Activated naive CD4-positive, alpha-beta T cell treated with anti-CD3 and anti-CD28 coated beads, Interleukin-2, amount 50 U/mL, for 72 hours (primary cell): ENCODE data around the gene RNF220. TPM values are rescaled to one million over a fixed set of nuclear protein-coding genes. Genes with fewer than 3 reads are reported as not detected.
"Not testable (repeated sequence)": the region's sequence is repeated elsewhere in the genome, so short reads cannot be mapped to it uniquely, and the experiment has no call there.

Source experiments
- ATAC-seq, 2 donors: fragments of 150-1000 bp; cut with Tn5 transposase; 2 replicates each; pipeline ENCODE4 v1.10.0; 2021; ENCODE audit warnings: mild to moderate bottlenecking in 2 of 2, moderate library complexity in 2 of 2
- DNase-seq, 2 donors: peaks; one replicate each; pipeline ENCODE4 v3.0.0; 2021 to 2022; ENCODE audit warnings: low spot score in 2 of 2
- H3K27ac Mint-ChIP-seq, 2 donors: one replicate each; pipeline ENCODE4 v1.8.0; 2022; ENCODE audit warnings: mild to moderate bottlenecking in 2 of 2, mixed read lengths in 2 of 2
- H3K36me3 Mint-ChIP-seq, 2 donors: one replicate each; pipeline ENCODE4 v1.8.0; 2022; ENCODE audit warnings: mixed read lengths in 2 of 2
- H3K9me3 Mint-ChIP-seq, 2 donors: one replicate each; pipeline ENCODE4 v1.8.0; 2022; ENCODE audit warnings: mixed read lengths in 2 of 2
- total RNA-seq, 2 donors: library from RNA; stranded (reverse); gene quantifications; one replicate each; pipeline ENCODE4 v1.2.3, GENCODE V29; 2022

The RNF220 gene
- total RNA-seq, 2 donors from 2014 or later, result 76.1 to 77.1 TPM

DNA sequence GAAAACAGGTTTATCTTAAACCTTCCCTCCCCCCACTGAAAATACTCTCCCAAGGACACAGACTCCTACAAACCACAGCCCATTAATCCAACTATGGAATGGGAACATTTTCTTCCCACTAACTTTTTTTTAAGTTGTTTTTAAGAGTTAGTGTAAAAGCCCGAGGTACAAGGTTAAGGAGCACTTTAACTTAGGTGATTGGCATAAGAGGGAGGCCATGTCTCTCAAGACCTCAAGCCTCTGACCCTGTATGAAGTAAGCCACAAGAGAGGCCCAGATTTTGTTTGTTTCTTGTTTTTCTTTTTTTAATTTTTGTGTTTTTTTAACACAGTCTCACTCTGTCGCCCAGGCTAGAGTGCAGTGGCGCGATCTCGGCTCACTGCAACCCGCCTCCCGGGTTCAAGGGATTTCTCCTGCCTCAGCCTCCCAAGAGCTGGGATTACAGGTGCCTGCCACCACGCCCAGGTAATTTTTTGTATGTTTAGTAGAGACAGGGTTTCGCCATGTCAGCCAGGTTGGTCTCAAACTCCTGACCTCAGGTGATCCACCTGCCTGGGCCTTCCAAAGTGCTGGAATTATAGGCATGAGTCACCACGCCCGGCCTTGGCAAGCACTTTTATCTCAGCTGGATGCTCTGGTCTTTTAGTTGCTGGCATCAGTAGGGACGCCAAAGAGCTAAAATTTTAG lies 283.8 kb downstream of the RNF220 start:
- H3K36me3 Mint-ChIP-seq, result no peaks in the 10 kb centered on the region
- DNase-seq (no peak), ATAC-seq (no peak)
- no peaks in the 10 kb centered on the region for H3K9me3 Mint-ChIP-seq
- H3K27ac Mint-ChIP-seq, result no peak overlapping the region

DNA sequence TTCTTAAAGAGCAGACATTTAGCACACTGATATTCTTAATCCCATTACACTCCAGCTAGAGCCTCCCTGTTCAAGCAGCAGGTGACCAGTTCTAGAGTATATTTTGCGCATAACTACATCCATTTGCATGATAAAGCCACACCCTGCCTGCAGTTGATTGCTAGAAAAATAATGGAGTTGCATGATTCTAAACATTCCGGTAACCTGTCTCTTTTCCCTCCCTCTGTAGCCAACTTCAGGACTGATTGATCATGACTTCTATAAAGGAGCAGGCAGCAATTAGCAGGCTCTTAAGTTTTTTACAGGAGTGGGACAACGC lies 284.4 kb downstream of the RNF220 start:
- Mint-ChIP-seq H3K27ac (no peak overlapping the region), H3K36me3 (no peaks in the 10 kb centered on the region), H3K9me3 (no peaks in the 10 kb centered on the region)
- DNase-seq (no peak), ATAC-seq (no peak)

DNA sequence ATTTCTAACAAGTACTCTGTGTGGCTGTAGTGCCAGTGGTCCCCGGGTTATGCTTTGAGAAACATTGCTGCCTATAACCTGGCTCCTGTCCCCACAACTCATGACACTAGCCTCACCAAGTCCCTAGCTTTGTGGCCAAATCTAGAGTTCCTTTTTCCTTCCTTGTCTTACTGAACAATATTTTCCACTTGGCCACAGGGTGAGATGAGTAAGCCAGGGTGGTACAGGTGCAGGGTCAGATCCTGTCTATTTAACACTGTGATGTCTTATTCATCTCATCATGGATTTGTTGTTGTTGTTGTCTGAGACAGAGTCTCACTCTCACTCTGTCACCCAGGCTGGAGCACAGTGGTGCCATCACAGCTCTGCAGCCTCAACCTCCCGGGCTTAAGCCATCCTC lies 288.1 kb downstream of the RNF220 start:
- H3K36me3 Mint-ChIP-seq, result no peaks in the 10 kb centered on the region
- peak; percentile 71 to 88 for ATAC-seq
- H3K9me3 Mint-ChIP-seq, result no peaks in the 10 kb centered on the region
- no peak overlapping the region for H3K27ac Mint-ChIP-seq
- DNase-seq, result no peak

DNA sequence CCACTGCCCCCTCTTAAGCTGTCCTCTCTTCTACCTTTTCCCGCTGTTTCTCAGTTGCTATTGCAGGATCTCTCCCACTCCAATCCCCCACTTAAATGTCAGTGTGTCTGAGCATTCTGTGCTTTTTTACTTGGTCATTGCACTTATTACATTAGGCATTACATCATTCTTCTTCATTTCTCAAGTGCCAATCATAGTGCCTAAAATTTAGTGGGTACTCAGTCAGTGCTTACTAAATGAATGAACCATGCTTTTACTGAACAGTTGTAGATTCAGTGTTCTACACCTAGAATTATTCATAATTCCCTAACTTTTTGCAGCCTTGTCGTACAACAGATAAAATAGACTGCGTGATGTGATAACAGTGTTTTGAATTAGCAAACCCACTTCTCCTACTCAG lies 288.8 kb downstream of the RNF220 start:
- Mint-ChIP-seq H3K27ac (no peak overlapping the region), H3K36me3 (no peaks in the 10 kb centered on the region), H3K9me3 (no peaks in the 10 kb centered on the region)
- DNase-seq (no peak), ATAC-seq (no peak)

DNA sequence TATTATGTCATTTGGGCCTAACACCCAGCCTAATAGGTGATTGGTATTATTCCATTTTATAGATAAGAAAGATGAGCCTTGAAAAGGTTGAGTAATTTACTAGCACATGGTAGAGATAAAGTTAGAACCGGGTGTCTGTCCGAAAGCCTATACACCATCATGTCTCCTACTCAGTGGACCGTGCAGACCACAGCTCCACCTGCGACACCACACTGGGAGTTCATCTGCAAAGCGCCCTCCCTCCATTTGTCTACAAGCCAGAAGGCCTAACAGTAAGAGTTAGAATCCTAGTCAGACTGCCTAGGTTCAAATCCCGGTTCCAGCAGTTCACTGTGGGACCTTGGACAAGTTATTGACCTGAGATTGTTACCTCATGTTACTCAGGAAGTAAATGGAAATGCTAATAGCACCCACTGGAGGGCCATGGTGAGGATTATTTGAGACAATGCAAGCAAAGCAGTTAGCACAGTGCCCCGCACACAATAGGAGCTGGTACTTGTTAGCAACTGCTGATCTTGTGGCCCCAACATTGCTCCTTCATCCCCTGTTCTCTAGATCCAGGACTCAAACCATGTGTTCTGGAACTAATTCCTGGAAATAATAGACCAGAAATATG lies 289.9 kb downstream of the RNF220 start:
- DNase-seq (no peak), ATAC-seq (no peak)
- Mint-ChIP-seq H3K27ac (no peak overlapping the region), H3K36me3 (no peaks in the 10 kb centered on the region), H3K9me3 (no peaks in the 10 kb centered on the region)

DNA sequence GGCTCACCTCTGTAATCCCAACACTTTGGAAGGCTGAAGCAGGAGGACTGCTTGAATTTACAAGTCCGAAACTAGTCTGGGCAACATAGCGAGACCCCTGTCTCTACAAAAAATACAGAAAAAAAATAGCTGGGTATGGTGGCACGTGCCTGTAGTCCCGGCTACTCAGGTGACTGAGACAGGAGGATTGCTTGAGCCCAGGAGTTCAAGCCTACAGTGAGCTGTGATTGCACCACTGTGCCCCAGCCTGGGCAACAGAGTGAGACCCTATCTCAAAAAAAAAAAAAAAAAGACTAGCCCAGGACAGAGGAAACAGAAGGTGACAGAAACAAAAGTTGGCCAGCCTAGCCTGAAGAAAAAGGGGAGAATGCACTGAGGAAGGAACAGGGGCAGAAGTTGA lies 290.6 kb downstream of the RNF220 start:
- DNase-seq (no peak), ATAC-seq (no peak)
- Mint-ChIP-seq H3K27ac (no peak overlapping the region), H3K9me3 (no peaks in the 10 kb centered on the region), H3K36me3 (no peaks in the 10 kb centered on the region)

DNA sequence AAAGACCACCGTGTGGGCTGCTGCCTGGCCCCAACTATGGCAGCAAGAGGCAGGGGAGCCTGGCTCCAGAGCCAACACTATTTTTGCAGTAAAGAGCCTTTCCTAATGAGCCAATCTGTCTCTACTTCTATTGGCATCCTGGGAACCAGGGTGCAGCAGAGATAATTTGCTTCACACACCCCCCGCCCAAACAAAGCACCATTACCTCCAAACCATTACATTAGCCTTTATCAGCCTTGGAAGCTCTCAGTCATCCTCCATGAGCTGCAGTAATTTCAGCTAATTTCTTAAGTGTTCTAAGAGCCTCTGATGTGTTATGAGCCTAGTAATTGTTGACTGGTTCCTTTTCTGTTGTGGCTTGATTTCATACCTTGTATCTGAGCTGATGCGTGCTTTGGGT lies 291.0 kb downstream of the RNF220 start:
- Mint-ChIP-seq H3K27ac (peak overlapping the region in 1 of 2 donors; percentile 41), H3K9me3 (no peaks in the 10 kb centered on the region), H3K36me3 (no peaks in the 10 kb centered on the region)
- DNase-seq, result no peak
- ATAC-seq, result no peak

DNA sequence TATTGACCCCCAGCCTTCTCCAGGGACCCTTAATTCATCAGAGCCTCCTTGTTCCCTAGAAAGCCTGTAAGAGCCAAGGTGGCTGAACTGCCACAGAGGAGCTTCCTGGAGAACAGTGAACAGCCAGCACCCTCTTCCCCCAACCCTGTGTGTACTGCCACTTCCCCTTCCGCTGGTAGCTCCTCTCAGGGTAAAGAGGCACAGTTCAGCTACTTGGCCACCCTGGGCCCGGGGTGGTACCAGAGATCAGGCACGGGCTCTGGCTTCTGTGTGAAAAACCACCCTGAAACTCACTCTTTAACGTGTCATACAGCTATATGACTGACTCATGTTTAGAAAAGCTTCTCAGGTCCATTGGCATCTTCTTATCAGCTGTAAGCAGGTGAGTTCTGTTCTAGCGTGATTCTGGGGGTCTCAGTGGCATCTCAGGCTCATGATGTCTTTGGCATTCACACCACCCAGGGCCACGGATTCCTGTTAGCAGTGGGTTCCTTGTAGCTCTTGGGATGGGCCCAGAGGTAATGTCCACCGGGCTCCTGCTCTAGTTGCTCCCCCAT lies 291.8 kb downstream of the RNF220 start:
- peak; percentile 80 to 89 for ATAC-seq
- no peak for DNase-seq
- peak overlapping the region; percentile 41 to 55 for H3K27ac Mint-ChIP-seq
- no peaks in the 10 kb centered on the region for H3K9me3 Mint-ChIP-seq
- no peaks in the 10 kb centered on the region for H3K36me3 Mint-ChIP-seq

DNA sequence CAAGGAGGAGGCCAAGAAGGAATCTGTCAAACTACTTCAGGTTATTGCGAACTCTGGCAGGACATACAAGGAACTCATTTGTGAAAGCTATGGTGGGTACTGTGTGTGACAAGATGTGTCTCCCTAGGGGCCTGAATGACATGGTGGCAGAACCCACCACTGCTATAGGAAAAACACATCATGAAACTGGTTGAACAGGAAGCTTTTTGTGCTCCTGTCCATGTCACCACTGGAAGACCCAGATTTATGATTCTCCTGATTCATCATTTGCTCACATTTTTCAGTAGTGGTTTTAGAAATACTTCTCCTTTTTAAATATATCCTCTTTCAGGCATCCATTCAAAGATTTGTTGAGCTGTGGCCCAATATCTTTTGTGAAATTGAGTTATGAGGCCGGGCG lies 293.1 kb downstream of the RNF220 start:
- Mint-ChIP-seq H3K36me3 (no peaks in the 10 kb centered on the region), H3K9me3 (no peaks in the 10 kb centered on the region), H3K27ac (no peak overlapping the region)
- ATAC-seq (no peak), DNase-seq (no peak)

DNA sequence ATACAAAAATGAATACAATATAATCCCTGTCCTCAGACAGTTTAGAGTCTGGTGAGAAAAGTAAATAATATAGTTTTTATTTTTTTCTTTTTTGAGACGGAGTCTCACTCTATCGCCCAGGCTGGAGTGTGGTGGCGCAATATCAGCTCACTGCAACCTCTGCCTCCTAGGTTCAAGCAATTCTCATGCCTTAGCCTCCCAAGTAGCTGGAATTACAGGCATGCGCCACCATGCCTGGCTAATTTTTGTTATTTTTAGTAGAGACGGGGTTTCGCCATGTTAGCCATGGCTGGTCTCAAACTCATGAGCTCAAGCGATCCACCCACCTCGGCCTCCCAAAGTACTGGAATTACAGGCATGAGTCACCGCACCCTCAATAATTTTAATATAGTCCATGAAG lies 294.3 kb downstream of the RNF220 start:
- H3K36me3 Mint-ChIP-seq, H3K9me3 Mint-ChIP-seq, H3K27ac Mint-ChIP-seq, DNase-seq, ATAC-seq: not testable (repeated sequence)

DNA sequence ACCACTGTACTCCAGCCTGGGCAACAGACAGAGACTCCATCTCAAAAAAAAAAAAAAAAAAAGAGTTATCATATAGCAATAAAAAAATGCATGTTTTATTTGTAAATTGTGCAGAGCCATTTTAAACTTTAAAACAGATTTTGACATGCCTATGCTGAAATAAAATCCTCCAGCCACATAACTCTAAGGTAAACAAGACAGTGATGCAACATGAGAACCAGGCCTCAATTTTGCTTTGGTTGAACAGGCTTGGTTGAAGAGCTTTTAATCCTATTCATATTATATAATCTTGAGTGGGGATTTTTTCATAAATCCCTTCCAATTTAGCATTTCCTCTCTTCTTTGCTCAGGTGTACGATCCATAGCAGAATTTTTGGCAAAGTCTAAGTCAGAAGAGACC lies 295.5 kb downstream of the RNF220 start:
- Mint-ChIP-seq H3K27ac (no peak overlapping the region), H3K9me3 (no peaks in the 10 kb centered on the region), H3K36me3 (no peaks in the 10 kb centered on the region)
- ATAC-seq (no peak), DNase-seq (no peak)

DNA sequence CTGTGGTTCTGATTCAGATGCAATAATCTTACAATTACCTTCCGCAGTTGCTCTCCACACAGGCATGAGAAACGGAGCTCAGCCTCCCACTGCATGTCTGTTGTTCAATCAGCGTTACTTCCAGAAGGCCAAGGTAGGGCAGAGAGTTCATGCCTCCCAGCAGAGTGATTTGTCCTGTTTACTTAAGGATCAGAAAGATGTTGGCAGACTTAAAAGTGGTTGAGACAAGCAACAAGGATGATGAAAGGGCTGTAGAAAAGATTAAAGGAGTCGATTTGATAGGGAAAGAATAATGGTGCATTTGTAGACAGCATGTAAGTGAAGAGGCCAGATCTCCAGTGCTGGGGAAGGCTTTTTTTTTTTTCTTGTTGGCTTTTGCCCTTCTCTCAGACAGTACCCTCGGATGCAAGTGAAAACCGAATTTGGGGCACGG lies 296.1 kb downstream of the RNF220 start:
- no peaks in the 10 kb centered on the region for H3K9me3 Mint-ChIP-seq
- ATAC-seq (no peak), DNase-seq (no peak)
- no peak overlapping the region for H3K27ac Mint-ChIP-seq
- H3K36me3 Mint-ChIP-seq, result no peaks in the 10 kb centered on the region

Other genes with a start within 250 kb of the RNF220 start
- 10 to 100 TPM; 46.2 to 60.9 TPM for gene DMAP1, start 191.8 kb upstream of the RNF220 start, total RNA-seq
- gene ERI3, start 50.0 kb upstream of the RNF220 start, total RNA-seq, result 10 to 100 TPM; 26.3 to 58.8 TPM